Vagina (tissue), 2 donors: Measurements from ENCODE around the gene TPRG1L. TPM values are rescaled to one million over a fixed set of nuclear protein-coding genes. Genes with fewer than 3 reads are reported as not detected.

Experiments used
- DNase-seq, 2 donors: peaks; one replicate each; pipeline ENCODE4 v3.0.0-alpha.2; 2017; ENCODE audit errors: extremely low spot score in 2 of 2
- H3K27ac ChIP-seq: fragments of 200-600 bp; sonication (generic); one replicate; pipeline ENCODE4 v1.5.1; 2019
- H3K27me3 ChIP-seq: fragments of 200-600 bp; sonication (generic); one replicate; pipeline ENCODE4 v1.5.1; 2019
- H3K36me3 ChIP-seq, 2 donors: fragments of 200-600 bp; sonication (generic); one replicate each; pipeline ENCODE4 v1.5.1; 2017 to 2019
- H3K4me1 ChIP-seq: fragments of 200-600 bp; sonication (generic); one replicate; pipeline ENCODE4 v1.5.1; 2019
- H3K4me3 ChIP-seq, 2 donors: fragments of 200-600 bp; sonication (generic); 1 replicate in 1 of 2; 2 replicates in 1 of 2; pipeline ENCODE4 v1.5.1; 2016 to 2019
- H3K9me3 ChIP-seq: fragments of 200-600 bp; sonication (generic); one replicate; pipeline ENCODE4 v1.5.1; 2019
- POLR2A ChIP-seq, 2 donors: fragments of 450-650 bp; IDR thresholded peaks; one replicate each; pipeline ENCODE4 v1.6.1; 2017; ENCODE audit warnings: antibody characterized with exemption in 2 of 2, mild to moderate bottlenecking in 2 of 2, moderate library complexity in 2 of 2
- POLR2AphosphoS5 ChIP-seq, 2 donors: sonication (generic); formaldehyde crosslinking; IDR thresholded peaks; one replicate each; pipeline ENCODE4 v1.9.0; 2017; ENCODE audit warnings: antibody characterized with exemption in 2 of 2, mild to moderate bottlenecking in 2 of 2, low read depth in 1 of 2; ENCODE audit not compliant: insufficient read depth in 1 of 2
- intact Hi-C: fragments of 100-400 bp; cut with DNase I; formaldehyde crosslinking; loops from one replicate; pipeline ENCODE4 v1.15.1; 2023
- total RNA-seq: library from RNA; depleted of rRNA; stranded (reverse); fragments of >200 nt; gene quantifications from one replicate; pipeline ENCODE4 v1.2.3, GENCODE V29; 2016
- TF ChIP-seq, protein P1 (sequence below), 3 experiments: fragments of 450-650 bp in 2 of 3; fragments of 200-600 bp in 1 of 3; sonication (generic) in 1 of 3; IDR thresholded peaks; one replicate each; pipeline ENCODE4 v1.5.1; 2017 to 2019; ENCODE audit warnings: antibody characterized with exemption in 3 of 3, mild to moderate bottlenecking in 2 of 3, moderate library complexity in 2 of 3

TPRG1L gene
- total RNA-seq, 1 donor from 2014 or later = 44.9 TPM

DNA sequence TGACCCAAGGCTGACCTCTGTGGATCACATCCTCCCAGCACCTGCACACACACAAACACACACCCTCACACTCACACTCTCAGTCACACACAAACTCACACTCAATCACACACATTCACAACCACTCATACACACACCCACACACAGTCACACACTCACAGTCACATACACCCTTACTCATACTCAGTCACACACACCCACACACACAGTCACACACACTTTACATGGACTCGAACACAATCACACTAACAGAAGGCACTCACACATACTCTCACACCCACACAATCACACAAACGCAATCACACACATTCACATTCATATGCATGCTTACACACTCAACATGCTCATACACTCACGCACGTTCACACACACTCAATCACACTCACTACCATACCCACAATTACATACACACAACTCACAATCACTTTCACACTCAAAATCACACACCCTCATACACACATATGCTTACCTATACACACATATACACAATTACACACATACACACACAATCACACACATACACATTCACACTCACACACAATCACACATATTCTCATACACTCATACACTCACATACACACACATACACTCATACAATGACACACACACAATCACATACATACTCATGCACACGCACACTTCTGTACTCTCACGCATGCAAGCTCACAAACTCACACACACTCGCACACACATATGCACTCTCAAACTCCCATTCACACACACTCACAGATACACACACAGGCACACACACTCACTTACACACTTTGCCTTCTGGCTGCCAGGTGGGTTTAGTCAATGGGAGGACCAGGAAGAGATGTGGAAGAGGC, 19.6 kb upstream of the TPRG1L start:
- no peak for DNase-seq

DNA sequence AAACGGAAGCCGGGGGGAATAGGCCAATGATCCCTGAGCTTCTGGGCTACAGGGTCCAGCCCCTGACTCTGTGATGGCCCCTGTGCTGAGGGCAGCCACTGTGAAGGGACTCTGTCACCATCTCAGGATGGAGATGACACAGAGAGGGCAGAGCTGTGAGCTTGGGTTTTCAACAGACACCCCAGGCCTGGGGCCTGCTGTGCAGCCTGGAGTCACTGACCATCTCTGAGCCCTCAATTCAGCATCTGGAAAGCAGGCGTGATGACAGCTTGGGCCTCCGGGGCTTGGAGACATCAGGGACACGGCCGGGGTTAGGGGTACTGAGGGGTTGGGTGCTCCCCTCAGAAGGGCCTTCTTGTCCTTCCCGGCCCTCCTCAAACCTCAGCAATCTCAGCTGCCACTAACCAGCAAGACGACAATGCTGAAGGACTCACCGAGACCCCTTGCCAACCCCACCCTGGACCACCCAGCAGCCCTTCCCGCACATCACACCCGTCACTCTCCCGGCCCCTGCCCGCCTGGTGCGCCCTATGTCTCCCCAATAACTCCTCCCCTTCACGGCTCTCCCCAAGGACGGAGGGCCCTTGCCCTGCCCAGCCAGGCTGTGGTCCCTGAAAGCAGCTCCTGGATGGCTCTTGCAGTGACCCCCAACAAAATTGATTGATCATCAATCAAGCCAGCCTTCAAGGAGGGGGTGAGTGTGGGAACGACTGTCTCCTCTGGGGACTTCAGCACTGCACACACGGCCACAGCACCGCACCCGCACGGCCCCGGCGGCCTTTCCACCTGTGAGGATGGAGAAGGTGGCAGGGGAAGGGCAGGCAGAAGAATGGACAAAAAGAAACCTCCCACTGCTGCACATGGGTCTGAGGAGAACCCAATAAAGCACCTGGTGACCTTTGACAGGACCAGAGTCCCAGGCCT, 17.8 kb upstream of the TPRG1L start:
- intact Hi-C loops = no loop called here
- Histone ChIP-seq H3K4me3 (no peak overlapping the region), H3K9me3 (no peaks in the 10 kb centered on the region), H3K36me3 (no peaks in the 10 kb centered on the region), H3K4me1 (peaks cover 30% of the 10 kb centered on the region), H3K27me3 (peaks cover 5% of the 10 kb centered on the region), H3K27ac (no peak overlapping the region)
- TF ChIP-seq POLR2A (IDR thresholded peaks at IDR 0.05) = no peak
- no peak for DNase-seq

More for the DNA sequence above, 19.6 kb upstream of the TPRG1L start:
- no peak overlapping the region for H3K4me3 ChIP-seq
- intact Hi-C loops = no loop called here
- TF ChIP-seq POLR2AphosphoS5 (IDR thresholded peaks at IDR 0.05; ENCODE audit: insufficient read depth in 1 of 2, low read depth in 1 of 2) = no peak
- TF ChIP-seq POLR2A (IDR thresholded peaks at IDR 0.05) = no peak
- TF ChIP-seq, protein P1, sequence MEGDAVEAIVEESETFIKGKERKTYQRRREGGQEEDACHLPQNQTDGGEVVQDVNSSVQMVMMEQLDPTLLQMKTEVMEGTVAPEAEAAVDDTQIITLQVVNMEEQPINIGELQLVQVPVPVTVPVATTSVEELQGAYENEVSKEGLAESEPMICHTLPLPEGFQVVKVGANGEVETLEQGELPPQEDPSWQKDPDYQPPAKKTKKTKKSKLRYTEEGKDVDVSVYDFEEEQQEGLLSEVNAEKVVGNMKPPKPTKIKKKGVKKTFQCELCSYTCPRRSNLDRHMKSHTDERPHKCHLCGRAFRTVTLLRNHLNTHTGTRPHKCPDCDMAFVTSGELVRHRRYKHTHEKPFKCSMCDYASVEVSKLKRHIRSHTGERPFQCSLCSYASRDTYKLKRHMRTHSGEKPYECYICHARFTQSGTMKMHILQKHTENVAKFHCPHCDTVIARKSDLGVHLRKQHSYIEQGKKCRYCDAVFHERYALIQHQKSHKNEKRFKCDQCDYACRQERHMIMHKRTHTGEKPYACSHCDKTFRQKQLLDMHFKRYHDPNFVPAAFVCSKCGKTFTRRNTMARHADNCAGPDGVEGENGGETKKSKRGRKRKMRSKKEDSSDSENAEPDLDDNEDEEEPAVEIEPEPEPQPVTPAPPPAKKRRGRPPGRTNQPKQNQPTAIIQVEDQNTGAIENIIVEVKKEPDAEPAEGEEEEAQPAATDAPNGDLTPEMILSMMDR (IDR thresholded peaks at IDR 0.05) = no peak
- peaks cover 3% of the 10 kb centered on the region for H3K27me3 ChIP-seq
- no peaks in the 10 kb centered on the region for H3K9me3 ChIP-seq
- no peak overlapping the region for H3K27ac ChIP-seq
- H3K36me3 ChIP-seq = no peaks in the 10 kb centered on the region
- peaks cover 13% of the 10 kb centered on the region for H3K4me1 ChIP-seq

DNA sequence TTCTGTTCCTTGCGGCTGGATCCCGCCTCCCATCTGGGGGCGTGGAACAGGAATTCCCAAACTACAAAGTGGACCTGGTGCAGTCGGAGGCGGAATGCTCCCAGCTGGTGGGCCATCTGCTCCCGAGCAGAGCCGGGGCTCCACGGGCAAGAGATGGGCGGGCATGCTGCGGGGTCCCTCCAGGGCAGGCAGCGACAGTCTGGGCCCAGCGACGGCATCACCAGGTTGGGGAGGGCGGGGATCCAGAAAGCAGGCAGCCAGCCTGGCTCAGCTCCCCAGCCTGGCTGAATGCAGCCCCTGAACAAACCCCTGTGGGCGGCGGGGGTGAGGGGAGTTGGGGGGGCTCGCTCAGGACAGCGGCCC, 17.1 kb upstream of the TPRG1L start:
- H3K27ac ChIP-seq = no peak overlapping the region
- H3K4me3 ChIP-seq = no peak overlapping the region
- no peaks in the 10 kb centered on the region for H3K36me3 ChIP-seq
- peaks cover 5% of the 10 kb centered on the region for H3K27me3 ChIP-seq
- no peak for DNase-seq
- H3K9me3 ChIP-seq = no peaks in the 10 kb centered on the region
- intact Hi-C loops = no loop called here
- peaks cover 30% of the 10 kb centered on the region for H3K4me1 ChIP-seq
- TF ChIP-seq, protein P1 (IDR thresholded peaks at IDR 0.05) = no peak
- no peak for TF ChIP-seq POLR2A (IDR thresholded peaks at IDR 0.05)

DNA sequence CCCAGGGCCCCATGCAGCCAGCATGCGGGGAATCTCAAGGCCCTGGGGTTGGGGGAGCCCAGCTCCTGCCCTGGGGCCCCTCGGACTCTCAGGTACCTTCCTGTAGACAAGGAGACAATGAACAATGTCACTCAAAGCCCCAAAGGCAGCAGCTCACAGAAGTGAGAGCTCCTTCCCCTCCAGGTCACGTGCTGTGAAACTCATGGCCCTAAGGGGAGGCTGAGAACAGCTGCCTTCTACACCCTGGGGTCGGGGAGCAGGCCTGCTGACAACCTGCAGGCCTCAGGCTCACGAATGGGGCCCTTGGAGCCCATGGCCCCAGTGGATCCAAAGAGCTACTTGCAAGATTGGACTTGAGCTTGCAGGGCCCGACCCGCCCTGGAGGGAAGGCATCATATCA, 16.7 kb upstream of the TPRG1L start:
- H3K4me1 ChIP-seq = peaks cover 30% of the 10 kb centered on the region
- peaks cover 5% of the 10 kb centered on the region for H3K27me3 ChIP-seq
- no peak overlapping the region for H3K27ac ChIP-seq
- intact Hi-C loops = no loop called here
- DNase-seq = no peak
- TF ChIP-seq, protein P1 (IDR thresholded peaks at IDR 0.05) = no peak
- TF ChIP-seq POLR2AphosphoS5 (IDR thresholded peaks at IDR 0.05; ENCODE audit: insufficient read depth in 1 of 2, low read depth in 1 of 2) = no peak
- no peak for TF ChIP-seq POLR2A (IDR thresholded peaks at IDR 0.05)
- no peaks in the 10 kb centered on the region for H3K9me3 ChIP-seq
- H3K36me3 ChIP-seq = no peaks in the 10 kb centered on the region
- no peak overlapping the region for H3K4me3 ChIP-seq

DNA sequence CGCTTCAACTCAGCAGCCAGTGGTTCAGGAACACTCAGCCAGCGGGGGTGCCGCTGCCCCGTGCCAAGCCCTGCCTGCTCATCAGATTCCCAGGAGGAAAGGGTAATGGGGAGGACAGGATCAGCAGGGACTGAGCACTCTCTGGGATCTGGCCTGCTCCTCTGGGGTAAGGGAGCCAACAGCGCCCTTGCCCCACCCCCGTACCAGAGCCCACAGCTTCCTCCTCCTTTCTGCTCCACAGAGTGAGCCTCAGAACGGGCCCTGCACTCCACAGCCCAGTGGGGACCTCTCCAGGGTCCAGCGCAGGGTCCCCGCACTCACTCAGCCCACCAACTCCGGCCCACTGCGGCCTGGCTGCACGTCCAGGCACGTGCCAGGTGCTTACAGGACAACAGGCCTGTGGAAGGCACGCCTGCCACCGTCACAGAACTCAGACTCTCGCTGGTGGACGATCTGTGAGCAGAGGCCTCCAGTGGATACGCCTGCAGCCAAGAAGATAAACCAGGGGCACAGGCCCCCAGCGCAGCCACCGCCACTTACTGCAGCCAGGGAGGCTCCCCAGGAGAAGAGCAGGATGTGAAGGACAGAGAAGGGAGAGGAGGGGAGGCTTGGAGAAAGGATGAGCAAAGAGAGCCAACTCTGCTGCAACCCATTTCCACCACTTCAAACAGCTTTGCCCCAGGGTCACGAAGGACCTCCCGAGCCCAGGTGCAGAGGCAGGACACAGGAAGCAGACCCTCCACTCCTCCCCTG, 15.6 kb upstream of the TPRG1L start:
- DNase-seq = no peak
- H3K9me3 ChIP-seq = no peaks in the 10 kb centered on the region
- intact Hi-C loops = no loop called here
- H3K27ac ChIP-seq = no peak overlapping the region
- H3K4me1 ChIP-seq = peaks cover 30% of the 10 kb centered on the region
- TF ChIP-seq, protein P1 (IDR thresholded peaks at IDR 0.05) = no peak
- TF ChIP-seq POLR2AphosphoS5 (IDR thresholded peaks at IDR 0.05; ENCODE audit: insufficient read depth in 1 of 2, low read depth in 1 of 2) (no peak), POLR2A (IDR thresholded peaks at IDR 0.05) (no peak)
- H3K27me3 ChIP-seq = peaks cover 5% of the 10 kb centered on the region
- H3K36me3 ChIP-seq = no peaks in the 10 kb centered on the region
- no peak overlapping the region for H3K4me3 ChIP-seq
